Measurements from ENCODE around the gene BCAM.

The BCAM gene

DNA sequence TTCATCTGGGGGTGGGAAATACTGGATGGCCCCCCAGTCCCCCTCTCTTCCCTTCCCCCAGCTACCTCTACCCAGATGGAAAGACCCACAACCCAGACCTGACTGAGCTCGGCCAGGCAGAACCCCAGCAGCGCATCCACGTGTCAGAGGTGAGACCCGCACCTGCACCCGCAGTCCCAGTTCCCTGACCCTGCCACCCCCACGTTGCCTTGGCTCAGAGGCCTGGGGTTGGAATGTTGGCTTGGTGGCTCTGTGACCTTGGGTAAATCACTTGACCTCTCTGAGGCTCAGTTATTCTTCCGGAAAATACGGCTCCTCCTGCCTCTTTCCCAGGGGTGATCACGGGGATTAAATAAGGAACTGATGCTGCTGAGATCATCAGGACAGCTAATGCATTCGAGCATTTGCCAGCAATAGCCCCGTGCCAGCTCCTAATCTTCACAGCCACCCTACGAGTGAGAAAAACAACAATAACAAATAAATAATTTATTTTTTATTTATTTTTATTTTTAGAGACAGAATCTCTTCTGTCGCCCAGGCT, 18.9 kb upstream of the BCAM start:
- DNase-seq (ENCODE audit: low read depth) = no peak

DNA sequence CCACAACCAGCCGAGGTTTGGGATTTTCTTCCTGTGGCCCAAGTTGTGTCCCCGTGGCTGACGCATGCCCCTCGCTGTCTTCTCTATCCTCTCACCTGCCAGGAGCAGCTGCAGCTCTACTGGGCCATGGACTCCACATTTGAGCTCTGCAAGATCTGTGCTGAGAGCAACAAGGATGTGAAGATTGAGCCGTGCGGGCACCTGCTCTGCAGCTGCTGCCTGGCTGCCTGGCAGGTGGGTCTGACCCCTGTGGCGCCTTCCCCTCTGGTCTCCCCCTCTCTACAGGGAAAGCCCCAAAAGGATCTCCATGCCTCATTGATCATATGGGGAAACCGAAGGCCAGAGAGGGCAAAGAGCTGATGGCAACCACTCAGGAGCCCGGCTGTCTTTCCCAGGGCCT, 16.6 kb upstream of the BCAM start:
- DNase-seq (ENCODE audit: low read depth) = no peak

DNA sequence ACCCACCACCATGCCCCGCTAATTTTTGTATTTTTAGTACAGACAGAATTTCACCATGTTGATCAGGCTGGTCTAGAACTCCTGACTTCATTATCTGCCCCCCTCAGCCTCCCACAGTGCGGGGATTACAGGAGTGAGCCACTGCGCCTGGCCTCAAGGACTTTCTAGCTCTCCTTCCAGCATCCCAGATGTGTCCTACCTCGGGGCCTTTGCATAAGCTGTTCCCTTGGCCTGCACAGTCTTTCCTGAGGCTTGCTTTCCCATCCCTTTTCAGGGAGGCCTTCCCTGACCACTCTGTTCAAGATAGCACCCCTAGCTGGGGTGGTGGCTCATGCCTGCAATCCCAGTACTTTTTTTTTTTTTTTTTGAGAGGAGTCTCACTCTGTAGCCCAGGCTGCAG, 14.3 kb upstream of the BCAM start:
- DNase-seq (ENCODE audit: low read depth) = no peak

DNA sequence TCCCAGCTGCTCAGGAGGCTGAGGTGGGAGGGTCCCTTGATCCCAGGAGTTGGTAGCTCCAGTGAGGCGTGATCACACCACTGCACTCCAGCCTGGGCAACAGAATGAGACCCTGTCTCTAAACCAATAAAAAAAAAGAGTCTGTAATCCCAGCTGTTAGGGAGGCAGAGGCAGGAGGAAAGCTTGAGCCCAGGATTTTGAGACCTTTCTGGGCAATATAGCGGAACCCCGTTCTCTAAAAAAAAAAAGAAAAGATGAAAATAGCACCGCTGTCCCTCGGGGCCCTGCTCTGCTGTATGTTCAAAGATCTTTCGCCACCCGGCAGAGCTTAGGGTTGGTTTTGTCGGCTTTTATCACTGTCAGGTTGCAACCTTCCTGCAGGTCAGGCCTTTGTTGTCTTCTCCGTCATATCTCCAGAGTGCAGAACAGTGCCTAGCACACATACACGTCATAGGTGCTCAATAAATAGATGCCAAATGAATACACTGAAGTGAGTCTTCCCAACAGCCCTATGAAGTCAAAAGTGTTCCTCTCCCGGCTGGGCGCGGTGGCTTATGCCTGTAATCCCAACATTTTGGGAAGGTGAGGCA, 13.4 kb upstream of the BCAM start:
- DNase-seq (ENCODE audit: low read depth) = no peak

DNA sequence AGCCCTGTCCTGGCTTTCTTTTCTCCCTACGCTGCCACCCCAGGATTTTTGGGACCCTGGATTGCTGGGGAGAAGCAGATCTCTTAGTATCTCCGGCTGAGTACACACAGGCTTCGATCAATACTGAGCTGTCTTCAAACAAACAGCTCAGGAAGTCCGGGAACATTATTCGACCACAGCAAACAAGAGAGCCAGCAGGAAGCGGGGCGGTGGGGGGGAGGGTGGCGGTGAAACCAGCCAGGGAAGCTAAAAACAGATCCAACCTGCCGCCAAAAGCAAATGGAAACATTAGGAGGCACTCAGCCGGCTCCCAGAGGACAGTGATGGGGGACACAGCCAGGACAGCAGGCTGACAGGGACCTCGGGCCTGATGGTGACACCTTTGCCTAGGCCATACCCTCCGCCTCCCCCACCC, 12.2 kb upstream of the BCAM start:
- DNase-seq (ENCODE audit: low read depth) = no peak

DNA sequence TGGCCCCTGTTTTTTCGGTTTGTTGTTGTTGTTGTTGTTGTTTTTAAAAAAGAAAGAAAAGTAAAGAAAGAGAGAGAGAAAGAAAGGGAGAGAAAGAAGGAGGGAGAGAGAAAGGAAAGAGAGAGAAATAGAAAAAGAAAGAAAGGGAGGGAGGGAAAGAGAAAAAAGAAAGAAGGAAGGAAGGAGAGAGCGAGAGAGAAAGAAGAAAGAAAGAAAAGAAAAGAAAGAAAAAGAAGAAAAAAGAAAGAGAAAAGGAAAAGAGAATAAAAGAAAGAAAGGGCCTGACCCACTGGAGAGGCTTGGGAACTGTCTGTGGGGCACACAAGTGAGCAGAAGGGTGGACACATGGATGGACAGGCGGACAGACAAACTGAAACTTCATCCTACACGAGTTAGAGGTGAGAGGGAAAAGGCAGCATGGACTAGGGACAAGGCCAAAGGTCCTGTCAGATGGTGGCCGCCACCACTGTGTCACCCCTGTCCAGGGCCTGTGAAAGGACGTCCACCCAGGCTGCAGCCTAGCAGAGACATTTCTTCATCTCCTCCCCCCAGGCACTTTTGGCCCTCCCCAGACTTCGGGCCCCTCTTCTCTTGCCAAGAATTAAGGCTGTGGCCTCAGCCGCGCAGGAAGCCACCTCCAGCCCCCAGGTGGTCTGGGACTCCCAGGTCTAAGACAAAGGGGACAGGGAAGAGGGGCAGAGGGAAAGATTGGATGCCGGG, 9.1 kb upstream of the BCAM start:
- no peak for DNase-seq (ENCODE audit: low read depth)

DNA sequence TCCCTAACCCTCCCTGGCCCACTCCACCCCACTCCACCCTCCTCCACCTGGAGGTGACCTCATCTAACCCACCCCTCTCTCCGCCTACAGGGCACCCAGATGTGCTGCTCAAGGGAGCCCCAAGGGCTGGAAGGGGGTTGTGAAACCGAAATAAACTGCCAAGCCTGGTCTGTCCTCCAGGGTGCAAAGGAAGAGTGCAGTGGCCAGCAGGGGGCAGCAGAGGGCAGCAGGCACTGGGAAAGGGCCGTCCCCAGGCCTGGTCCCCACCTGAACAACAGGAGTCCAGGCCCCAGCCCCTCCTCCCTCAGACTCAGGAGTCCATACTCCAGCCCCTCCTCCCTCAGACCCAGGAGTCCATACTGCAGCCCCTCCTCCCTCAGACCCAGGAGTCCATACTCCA, 8.4 kb upstream of the BCAM start:
- peak; percentile 39 for DNase-seq (ENCODE audit: low read depth)

DNA sequence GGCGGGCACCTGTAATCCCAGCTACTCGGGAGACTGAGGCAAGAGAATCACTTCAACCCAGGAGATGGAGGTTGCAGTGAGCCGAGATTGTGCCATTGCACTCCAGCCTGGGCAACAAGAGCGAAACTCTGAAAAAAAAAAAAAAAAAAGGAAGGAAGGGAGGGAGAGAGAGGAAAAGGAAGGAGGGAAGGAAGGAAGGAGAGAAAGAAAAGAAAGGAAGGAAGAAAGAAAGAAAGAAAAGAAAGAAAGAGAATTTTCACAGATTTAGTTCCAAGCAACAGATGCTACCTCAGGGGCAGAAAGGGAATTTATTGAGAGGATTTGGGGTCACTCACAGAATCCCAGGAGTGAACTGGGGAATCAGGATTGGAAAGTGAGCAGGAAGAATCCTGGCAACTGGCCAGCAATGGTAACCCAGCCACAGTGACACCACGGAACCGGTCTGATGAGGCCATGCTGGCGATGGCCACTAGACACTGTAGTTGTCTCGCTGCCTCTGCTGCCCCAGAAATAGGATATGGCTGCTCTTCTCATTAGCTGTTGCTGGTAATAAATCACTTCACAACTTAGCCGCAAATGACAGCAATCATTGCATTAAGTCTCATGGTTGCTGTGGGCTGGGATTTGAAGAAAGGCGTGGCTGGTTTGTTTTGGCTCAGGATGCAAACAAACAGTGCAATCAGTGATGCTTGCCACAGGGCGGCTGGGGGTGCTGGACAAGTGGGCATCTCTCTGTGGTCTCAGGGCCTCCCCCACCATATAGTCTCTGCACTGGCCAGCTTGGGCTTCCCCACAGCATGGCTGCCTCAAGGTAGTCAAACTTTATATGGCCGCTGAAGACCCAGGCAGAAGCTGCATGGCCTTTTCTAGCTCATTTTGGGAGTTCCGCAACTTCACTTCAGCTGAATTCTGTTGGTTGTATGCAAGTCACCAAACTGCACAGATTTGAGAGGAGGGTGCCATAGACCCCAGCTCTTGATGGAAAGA, 5.2 kb upstream of the BCAM start:
- DNase-seq (ENCODE audit: low read depth) = no peak

DNA sequence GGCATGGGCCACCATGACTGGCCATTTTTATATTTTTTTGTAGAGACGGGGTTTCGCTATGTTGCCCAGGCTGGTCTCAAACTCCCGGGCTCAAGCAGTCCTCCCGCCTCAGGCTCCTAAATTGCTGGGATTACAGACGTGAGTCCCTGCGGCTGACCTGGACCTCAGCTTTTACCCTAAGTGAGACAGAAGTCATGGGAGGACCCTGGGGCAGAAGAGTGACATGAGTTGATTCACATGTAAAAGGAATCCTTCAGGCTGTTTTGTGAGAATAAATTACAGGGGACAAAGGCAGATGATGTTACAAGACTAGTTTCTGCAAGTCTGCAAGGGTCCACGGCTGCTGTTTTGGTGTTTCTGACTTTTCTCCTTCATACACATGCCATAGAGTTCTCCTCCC, 2.6 kb upstream of the BCAM start:
- no peak for DNase-seq (ENCODE audit: low read depth)

DNA sequence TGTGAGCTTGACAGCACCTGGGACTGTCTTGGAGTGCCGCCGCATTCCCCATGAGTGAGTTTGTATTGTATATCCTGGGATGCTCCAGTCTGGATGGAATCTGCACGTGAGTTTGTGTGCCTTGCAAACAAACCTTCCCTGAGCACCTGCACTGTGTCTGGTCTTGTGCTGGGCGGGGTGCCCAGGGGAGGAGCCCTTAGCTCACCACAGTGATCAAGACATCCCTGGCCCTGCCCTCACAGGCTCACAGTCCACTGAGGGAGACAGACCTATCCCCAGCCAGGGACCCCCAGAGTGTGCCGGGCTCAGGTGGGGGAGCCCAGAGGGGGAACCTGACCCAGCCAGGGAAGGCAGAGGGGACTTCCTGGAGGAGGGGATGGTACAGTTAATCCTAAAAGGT, 1.7 kb upstream of the BCAM start:
- no peak for DNase-seq (ENCODE audit: low read depth)

DNA sequence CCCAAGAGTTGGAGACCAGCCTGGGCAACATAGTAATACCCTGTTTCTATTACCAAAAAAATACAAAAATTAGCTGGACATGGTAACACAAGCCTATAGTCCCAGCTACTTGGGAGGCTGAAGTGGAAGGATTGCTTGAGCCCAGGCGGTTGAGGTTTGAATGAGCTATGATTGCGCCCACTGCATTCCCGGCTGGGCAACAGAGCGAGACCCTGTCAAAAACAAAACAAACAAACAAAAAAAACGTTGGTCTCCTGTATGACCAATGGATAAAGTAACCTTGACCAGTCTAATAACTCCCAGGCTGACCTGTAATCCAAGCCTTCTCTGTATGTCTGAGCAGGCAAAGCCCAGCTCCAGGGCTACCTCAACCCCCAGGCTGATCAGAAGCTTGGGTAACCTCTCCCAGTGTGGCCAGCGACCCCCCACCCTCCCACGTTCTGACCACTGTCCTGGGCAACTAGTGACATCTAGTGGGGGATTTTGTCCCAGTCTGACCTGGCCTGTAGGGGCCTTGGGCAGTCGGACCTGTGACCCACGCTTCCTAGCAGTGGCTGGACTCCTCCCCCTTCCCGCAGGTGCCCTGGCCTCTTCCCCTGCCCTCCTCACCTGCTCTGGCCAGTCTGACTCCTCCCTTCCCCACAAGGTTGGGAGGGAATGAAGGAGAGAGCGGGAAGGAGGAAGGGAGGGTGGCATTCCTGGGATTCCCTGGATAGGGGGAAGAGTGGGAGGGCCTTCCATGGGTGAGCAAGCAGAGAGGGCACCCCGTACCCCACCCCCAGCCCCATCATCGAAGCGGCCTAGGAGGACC, 1.0 kb upstream of the BCAM start:
- no peak for DNase-seq (ENCODE audit: low read depth)

DNA sequence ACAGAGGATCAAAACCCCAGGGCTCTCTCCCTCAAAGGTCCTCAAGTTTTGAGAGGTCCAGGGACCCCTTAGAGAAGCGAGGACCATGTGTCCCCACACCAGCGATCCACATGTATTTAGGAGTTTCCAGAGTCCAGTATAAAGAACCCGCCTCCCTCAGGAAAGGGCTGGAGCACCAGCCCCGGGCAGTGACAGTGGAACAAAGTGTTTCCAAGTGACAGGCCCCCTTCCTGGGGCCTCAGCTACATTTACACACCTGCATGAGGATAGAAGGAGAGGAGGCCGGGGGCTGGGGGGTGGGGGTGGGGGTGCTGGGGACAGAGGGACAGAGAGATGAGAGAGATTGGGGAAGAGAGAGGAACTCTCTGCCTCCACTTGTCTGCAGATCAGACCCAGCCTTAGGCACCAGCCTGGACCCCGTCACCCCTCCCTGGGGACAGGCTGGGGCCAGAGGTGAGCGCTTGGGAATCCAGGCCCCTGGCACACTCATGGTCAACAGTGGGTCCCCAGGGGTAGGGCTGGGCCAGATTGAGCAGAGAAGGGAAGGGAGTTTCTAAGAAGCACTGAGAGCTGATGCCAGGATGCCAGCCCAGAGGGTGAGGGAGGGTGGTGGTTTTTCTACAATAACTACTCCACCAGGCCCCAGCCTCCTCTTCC, 802 bp downstream of the BCAM start:
- no peak for DNase-seq (ENCODE audit: low read depth)

DNA sequence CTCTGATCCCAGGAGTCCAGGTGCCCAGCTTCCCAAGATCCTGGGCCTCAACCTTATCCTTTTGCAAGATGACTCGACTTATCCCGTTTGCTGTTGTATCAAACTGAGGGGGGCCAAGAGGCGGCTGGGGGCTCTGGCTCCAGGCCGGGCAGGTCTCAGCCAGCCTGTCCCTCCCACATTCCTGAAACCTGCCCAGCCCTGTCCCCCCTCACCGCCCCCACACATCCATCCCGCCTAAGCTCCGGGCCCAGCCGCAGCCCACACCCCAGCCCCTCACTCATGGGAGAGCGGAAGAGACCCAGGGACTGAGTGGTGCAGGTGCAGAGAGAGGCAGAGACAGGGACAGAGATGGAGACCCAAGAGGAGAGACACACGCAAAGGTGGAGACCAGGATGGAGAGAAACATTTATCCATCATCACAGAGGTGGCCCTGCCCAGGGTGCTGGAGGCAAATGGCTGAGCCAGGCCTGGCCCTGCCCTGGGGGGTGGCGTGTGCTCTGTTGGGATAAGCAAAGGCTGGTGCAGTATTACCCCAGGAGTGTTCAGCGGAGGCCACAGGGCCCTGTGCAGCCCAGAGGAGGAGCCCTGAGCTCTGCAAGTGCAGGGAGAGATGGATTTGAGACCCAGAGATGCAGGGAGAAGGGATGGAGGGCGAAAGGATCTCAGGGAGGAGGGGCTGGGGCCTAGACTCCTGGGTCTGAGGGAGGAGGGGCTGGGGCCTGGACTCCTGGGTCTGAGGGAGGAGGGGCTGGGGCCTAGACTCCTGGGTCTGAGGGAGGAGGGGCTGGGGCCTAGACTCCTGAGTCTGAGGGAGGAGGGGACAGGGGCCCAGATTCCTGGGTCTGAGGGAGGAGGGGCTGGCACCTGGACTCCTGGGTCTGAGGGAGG, 1.6 kb downstream of the BCAM start:
- DNase-seq (ENCODE audit: low read depth) = no peak

DNA sequence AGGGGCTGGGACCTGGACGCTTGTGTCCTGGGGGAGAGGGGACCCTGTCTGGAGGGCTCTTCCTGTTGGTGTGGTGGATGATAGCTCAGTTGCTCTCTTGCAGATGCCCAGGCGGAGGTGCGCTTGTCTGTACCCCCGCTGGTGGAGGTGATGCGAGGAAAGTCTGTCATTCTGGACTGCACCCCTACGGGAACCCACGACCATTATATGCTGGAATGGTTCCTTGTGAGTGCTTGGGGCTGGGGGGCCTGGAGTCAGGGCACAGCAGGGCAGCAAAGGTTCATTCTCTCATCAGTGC, 2.2 kb downstream of the BCAM start:
- DNase-seq (ENCODE audit: low read depth) = no peak

DNA sequence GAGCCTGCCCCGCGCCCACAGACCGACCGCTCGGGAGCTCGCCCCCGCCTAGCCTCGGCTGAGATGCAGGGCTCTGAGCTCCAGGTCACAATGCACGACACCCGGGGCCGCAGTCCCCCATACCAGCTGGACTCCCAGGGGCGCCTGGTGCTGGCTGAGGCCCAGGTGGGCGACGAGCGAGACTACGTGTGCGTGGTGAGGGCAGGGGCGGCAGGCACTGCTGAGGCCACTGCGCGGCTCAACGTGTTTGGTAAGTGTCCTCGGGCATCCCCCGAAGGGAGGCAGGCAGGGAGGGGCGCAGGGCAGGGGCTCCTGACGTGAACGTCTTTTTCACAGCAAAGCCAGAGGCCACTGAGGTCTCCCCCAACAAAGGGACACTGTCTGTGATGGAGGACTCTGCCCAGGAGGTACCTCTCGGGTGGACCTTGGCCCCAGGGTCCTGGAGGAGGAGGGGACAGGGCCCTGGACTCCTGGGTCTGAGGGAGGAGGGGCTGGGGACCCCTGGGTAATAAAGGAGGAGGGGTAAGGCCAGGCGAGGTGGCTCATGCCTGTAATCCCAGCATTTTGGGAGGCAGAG, 3.3 kb downstream of the BCAM start:
- DNase-seq (ENCODE audit: low read depth) = no peak

DNA sequence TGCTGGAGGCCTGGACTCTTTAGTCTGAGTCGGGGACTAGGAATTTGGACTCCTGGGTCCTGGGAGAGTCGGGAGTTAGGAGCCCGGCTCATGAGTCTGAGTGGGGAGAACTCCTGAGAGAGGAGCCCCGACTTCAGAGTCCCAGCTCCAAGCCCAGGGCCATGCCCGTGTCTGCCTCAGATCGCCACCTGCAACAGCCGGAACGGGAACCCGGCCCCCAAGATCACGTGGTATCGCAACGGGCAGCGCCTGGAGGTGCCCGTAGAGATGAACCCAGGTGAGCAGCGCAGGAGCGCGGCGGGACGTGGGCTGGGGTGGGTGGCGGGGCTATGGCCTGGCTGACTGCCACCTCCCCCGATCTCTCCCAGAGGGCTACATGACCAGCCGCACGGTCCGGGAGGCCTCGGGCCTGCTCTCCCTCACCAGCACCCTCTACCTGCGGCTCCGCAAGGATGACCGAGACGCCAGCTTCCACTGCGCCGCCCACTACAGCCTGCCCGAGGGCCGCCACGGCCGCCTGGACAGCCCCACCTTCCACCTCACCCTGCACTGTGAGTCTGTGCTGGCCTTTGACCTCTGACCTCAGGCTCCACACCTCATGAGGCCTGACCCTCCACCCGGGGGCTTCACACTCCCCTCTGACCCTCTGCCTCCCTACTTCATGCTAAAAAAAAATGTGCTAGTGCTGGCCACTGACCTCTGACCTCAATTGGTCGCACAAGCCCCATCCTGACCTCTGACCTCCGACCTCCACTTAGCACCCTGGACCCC, 4.4 kb downstream of the BCAM start:
- DNase-seq (ENCODE audit: low read depth) = no peak

DNA sequence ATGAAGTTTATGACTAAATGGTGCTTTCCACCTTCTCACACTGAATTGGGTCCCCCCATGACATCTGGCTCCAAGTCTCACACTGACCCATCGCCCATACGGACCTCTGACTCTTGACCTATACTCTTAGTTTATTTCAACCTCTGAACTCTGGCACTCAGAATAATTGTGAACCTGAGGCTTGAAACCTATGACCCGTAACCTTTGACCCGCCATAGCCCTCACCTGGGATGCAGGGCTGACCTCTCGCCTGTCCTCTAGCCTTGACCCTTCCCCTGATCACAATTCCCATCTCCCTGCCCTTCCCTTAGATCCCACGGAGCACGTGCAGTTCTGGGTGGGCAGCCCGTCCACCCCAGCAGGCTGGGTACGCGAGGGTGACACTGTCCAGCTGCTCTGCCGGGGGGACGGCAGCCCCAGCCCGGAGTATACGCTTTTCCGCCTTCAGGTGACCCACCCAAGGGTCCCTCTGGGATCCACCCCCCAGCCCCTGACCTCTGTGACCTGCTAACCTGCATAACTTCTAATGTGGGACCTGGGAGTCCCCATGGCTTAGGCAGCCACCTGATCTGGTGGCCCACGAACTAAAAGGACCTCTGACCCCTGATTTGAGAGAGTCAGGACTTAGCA, 5.1 kb downstream of the BCAM start:
- DNase-seq (ENCODE audit: low read depth) = no peak

DNA sequence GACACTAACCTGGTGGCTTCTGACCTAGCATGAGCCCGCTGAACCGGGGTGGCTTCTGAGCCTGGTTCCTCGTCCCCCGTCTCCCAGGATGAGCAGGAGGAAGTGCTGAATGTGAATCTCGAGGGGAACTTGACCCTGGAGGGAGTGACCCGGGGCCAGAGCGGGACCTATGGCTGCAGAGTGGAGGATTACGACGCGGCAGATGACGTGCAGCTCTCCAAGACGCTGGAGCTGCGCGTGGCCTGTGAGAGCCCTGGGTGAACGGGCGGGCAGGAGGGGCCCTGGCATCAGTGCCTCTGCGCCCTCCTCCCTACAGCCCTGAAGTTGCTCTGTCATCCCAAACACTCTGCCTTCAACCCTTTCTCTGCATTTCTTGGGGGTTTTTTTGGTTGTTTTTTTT, 5.6 kb downstream of the BCAM start:
- no peak for DNase-seq (ENCODE audit: low read depth)

DNA sequence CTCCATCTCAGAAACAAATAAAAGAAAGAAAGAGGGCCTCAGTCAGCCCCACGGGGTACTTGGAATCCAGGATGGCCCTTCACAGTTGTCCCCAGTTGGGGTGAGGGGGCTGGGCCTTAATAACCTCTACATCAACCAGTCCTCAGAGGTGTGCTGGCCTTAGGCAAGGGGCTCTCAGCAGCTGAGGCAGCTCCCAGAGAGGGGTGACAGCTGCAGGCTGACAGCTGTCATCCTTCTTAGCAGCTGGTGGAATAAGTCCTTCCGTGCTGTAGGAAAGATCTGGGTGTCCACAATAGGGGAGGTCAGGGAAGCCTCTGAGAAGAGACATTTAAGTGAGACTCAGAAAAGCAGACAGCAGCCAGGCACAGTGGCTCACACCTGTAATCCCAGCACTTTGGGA, 7.4 kb downstream of the BCAM start:
- no peak for DNase-seq (ENCODE audit: low read depth)

Data from stromal cell of bone marrow (primary cell).